Measurements from ENCODE around the gene ADARB1.
"Not testable (repeated sequence)": the region's sequence is repeated elsewhere in the genome, so short reads cannot be mapped to it uniquely, and the experiment has no call there.

GRCh38 chr21:45140944-45141343 is 66.6 kb downstream of the ADARB1 start:
- not testable (repeated sequence) for TF ChIP-seq POLR2A (IDR thresholded peaks at IDR 0.05); CTCF (IDR thresholded peaks at IDR 0.05); EP300 (IDR thresholded peaks at IDR 0.05; ENCODE audit: low read depth); POLR2AphosphoS5 (IDR thresholded peaks at IDR 0.05)

Data from transverse colon (tissue), 4 donors.